ENCODE data around the gene GIMAP8.

GIMAP8 gene

DNA sequence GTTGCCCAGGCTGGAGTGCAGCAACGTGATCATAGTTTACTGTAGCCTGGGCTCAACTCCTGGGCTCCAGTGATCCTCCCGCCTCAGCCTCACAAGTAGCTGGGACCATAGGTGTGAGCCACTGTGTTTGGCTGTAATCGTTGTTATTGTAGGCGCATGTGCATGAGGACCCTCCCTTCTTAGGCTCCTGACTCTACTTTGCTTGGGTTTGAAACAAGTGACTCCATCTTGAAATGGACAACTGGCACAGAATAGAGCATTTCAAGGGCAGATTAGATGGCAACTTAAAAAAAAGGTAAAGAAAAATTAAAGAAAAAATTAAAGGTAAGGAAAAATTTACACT, 15.4 kb upstream of the GIMAP8 start:
- H3K9ac ChIP-seq (ENCODE audit: low read length), result peak overlapping the region; percentile 43; the same call in 1 of the 2 replicates
- H3K79me2 ChIP-seq (ENCODE audit: low read length), result peaks cover 53% of the 10 kb centered on the region
- no peaks in the 10 kb centered on the region for H3K27me3 ChIP-seq (replicated peaks; ENCODE audit: insufficient read depth, low read length)
- peak overlapping the region; percentile 66 for H3K4me3 ChIP-seq (ENCODE audit: low read length)
- H3K27ac ChIP-seq (ENCODE audit: low read length), result peak overlapping the region; percentile 90
- H3K36me3 ChIP-seq (replicated peaks; ENCODE audit: insufficient read depth, low read length), result no peaks in the 10 kb centered on the region
- H3F3A ChIP-seq (ENCODE audit: insufficient read depth, low read length), result peaks cover 43% of the 10 kb centered on the region
- DNase-seq, result peak; percentile 18
- TF ChIP-seq EZH2phosphoT487 (IDR thresholded peaks at IDR 0.05; ENCODE audit: low read length) (no peak), CTCF (IDR thresholded peaks at IDR 0.05; ENCODE audit: low read length) (no peak), EZH2 (optimal IDR thresholded peaks at IDR 0.05; ENCODE audit: low read depth, low read length) (no peak)
- H3K4me2 ChIP-seq (ENCODE audit: low read depth, low read length), result peak overlapping the region; percentile 90
- H3K9me3 ChIP-seq (replicated peaks; ENCODE audit: insufficient read depth, low read length), result no peaks in the 10 kb centered on the region
- H2AFZ ChIP-seq (ENCODE audit: low read length), result no peak overlapping the region; the same call in 1 of the 2 replicates
- peaks cover 55% of the 10 kb centered on the region for H3K4me1 ChIP-seq (ENCODE audit: low read length)
- no peaks in the 10 kb centered on the region for H3K9me2 ChIP-seq (replicated peaks; ENCODE audit: insufficient read depth, low read length)
- H4K20me1 ChIP-seq (ENCODE audit: insufficient read depth, low read length), result no peaks in the 10 kb centered on the region

DNA sequence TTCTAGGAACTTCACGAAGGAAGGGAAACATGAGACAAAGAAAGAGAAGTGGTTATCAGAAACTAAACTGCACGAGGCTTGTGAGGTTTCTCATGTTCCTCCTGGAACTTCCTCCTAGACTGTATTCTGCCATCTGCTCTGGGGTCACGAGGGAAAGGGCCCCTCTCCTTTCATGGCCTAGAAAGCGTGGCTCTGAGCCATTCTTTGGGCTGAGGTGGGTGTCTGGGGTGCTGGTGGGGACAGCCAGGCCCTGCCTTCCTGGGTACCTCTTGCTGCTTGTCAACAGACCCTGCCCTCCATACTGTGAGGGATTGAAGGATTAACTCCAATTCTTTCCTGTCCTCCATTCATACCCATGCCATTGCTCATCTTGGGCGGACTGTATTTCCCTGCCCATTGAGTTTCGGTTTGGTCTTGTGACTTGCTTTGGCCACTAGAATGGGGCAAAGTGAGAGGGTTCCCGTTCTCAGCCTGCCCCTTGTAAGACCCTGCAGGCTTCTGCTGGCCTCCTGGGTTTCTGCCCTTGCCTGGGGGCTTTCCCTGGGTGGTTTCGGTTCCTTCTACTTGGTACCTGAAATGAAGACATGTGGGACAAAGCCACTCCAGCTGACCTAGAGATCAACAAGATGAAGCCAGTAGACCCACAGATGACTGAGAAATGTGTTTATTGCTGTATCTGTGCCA, 14.9 kb upstream of the GIMAP8 start:
- Histone ChIP-seq H3K79me2 (ENCODE audit: low read length) (peaks cover 58% of the 10 kb centered on the region), H3K9me2 (replicated peaks; ENCODE audit: insufficient read depth, low read length) (no peaks in the 10 kb centered on the region), H3K4me2 (ENCODE audit: low read depth, low read length) (peak overlapping the region; percentile 90), H2AFZ (ENCODE audit: low read length) (peak overlapping the region; percentile 28; the same call in 1 of the 2 replicates), H3K4me3 (ENCODE audit: low read length) (peak overlapping the region; percentile 25), H3K4me1 (ENCODE audit: low read length) (peaks cover 55% of the 10 kb centered on the region), H3K9me3 (replicated peaks; ENCODE audit: insufficient read depth, low read length) (no peaks in the 10 kb centered on the region), H3K36me3 (replicated peaks; ENCODE audit: insufficient read depth, low read length) (no peaks in the 10 kb centered on the region; the same call in 1 of the 2 replicates), H3F3A (ENCODE audit: insufficient read depth, low read length) (peaks cover 43% of the 10 kb centered on the region), H3K27ac (ENCODE audit: low read length) (peak overlapping the region; percentile 90), H4K20me1 (ENCODE audit: insufficient read depth, low read length) (no peaks in the 10 kb centered on the region), H3K27me3 (replicated peaks; ENCODE audit: insufficient read depth, low read length) (no peaks in the 10 kb centered on the region), H3K9ac (ENCODE audit: low read length) (peak overlapping the region; percentile 43)
- peak; percentile 98 for DNase-seq
- TF ChIP-seq EZH2 (optimal IDR thresholded peaks at IDR 0.05; ENCODE audit: low read depth, low read length) (no peak), EZH2phosphoT487 (IDR thresholded peaks at IDR 0.05; ENCODE audit: low read length) (no peak), CTCF (IDR thresholded peaks at IDR 0.05; ENCODE audit: low read length) (no peak)

GRCh38 chr7:150439967-150440366, 10.5 kb upstream of the GIMAP8 start:
- Histone ChIP-seq H3K9me2 (replicated peaks; ENCODE audit: insufficient read depth, low read length) (no peaks in the 10 kb centered on the region), H3K36me3 (replicated peaks; ENCODE audit: insufficient read depth, low read length) (peaks cover 12% of the 10 kb centered on the region), H2AFZ (ENCODE audit: low read length) (no peak overlapping the region), H3K9ac (ENCODE audit: low read length) (no peak overlapping the region), H3K27me3 (replicated peaks; ENCODE audit: insufficient read depth, low read length) (no peaks in the 10 kb centered on the region), H4K20me1 (ENCODE audit: insufficient read depth, low read length) (no peaks in the 10 kb centered on the region), H3K4me2 (ENCODE audit: low read depth, low read length) (no peak overlapping the region), H3F3A (ENCODE audit: insufficient read depth, low read length) (peaks cover 16% of the 10 kb centered on the region), H3K9me3 (replicated peaks; ENCODE audit: insufficient read depth, low read length) (no peaks in the 10 kb centered on the region), H3K4me3 (ENCODE audit: low read length) (no peak overlapping the region), H3K79me2 (ENCODE audit: low read length) (peaks cover 66% of the 10 kb centered on the region), H3K27ac (ENCODE audit: low read length) (no peak overlapping the region), H3K4me1 (ENCODE audit: low read length) (peaks cover 27% of the 10 kb centered on the region)
- no peak for TF ChIP-seq EZH2phosphoT487 (IDR thresholded peaks at IDR 0.05; ENCODE audit: low read length)
- TF ChIP-seq CTCF (IDR thresholded peaks at IDR 0.05; ENCODE audit: low read length), result no peak
- TF ChIP-seq EZH2 (optimal IDR thresholded peaks at IDR 0.05; ENCODE audit: low read depth, low read length), result no peak
- DNase-seq, result no peak
